Vagina (tissue), 2 donors: ENCODE results near the gene RAB4A. TPM values are rescaled to one million over a fixed set of nuclear protein-coding genes. Genes with fewer than 3 reads are reported as not detected.

ENCODE experiments used
- DNase-seq, 2 donors: peaks; one replicate each; pipeline ENCODE4 v3.0.0-alpha.2; 2017; ENCODE audit errors: extremely low spot score in 2 of 2
- H3K27ac ChIP-seq: fragments of 200-600 bp; sonication (generic); one replicate; pipeline ENCODE4 v1.5.1; 2019
- H3K27me3 ChIP-seq: fragments of 200-600 bp; sonication (generic); one replicate; pipeline ENCODE4 v1.5.1; 2019
- H3K36me3 ChIP-seq, 2 donors: fragments of 200-600 bp; sonication (generic); one replicate each; pipeline ENCODE4 v1.5.1; 2017 to 2019
- H3K4me1 ChIP-seq: fragments of 200-600 bp; sonication (generic); one replicate; pipeline ENCODE4 v1.5.1; 2019
- H3K4me3 ChIP-seq, 2 donors: fragments of 200-600 bp; sonication (generic); 1 replicate in 1 of 2; 2 replicates in 1 of 2; pipeline ENCODE4 v1.5.1; 2016 to 2019
- H3K9me3 ChIP-seq: fragments of 200-600 bp; sonication (generic); one replicate; pipeline ENCODE4 v1.5.1; 2019
- POLR2A ChIP-seq, 2 donors: fragments of 450-650 bp; IDR thresholded peaks; one replicate each; pipeline ENCODE4 v1.6.1; 2017; ENCODE audit warnings: antibody characterized with exemption in 2 of 2, mild to moderate bottlenecking in 2 of 2, moderate library complexity in 2 of 2
- POLR2AphosphoS5 ChIP-seq, 2 donors: sonication (generic); formaldehyde crosslinking; IDR thresholded peaks; one replicate each; pipeline ENCODE4 v1.9.0; 2017; ENCODE audit warnings: antibody characterized with exemption in 2 of 2, mild to moderate bottlenecking in 2 of 2, low read depth in 1 of 2; ENCODE audit not compliant: insufficient read depth in 1 of 2
- intact Hi-C: fragments of 100-400 bp; cut with DNase I; formaldehyde crosslinking; loops from one replicate; pipeline ENCODE4 v1.15.1; 2023
- total RNA-seq: library from RNA; depleted of rRNA; stranded (reverse); fragments of >200 nt; gene quantifications from one replicate; pipeline ENCODE4 v1.2.3, GENCODE V29; 2016
- TF ChIP-seq, protein P1 (sequence below), 3 experiments: fragments of 450-650 bp in 2 of 3; fragments of 200-600 bp in 1 of 3; sonication (generic) in 1 of 3; IDR thresholded peaks; one replicate each; pipeline ENCODE4 v1.5.1; 2017 to 2019; ENCODE audit warnings: antibody characterized with exemption in 3 of 3, mild to moderate bottlenecking in 2 of 3, moderate library complexity in 2 of 3

Gene RAB4A
- total RNA-seq, 1 donor from 2014 or later = 16.5 TPM

DNA sequence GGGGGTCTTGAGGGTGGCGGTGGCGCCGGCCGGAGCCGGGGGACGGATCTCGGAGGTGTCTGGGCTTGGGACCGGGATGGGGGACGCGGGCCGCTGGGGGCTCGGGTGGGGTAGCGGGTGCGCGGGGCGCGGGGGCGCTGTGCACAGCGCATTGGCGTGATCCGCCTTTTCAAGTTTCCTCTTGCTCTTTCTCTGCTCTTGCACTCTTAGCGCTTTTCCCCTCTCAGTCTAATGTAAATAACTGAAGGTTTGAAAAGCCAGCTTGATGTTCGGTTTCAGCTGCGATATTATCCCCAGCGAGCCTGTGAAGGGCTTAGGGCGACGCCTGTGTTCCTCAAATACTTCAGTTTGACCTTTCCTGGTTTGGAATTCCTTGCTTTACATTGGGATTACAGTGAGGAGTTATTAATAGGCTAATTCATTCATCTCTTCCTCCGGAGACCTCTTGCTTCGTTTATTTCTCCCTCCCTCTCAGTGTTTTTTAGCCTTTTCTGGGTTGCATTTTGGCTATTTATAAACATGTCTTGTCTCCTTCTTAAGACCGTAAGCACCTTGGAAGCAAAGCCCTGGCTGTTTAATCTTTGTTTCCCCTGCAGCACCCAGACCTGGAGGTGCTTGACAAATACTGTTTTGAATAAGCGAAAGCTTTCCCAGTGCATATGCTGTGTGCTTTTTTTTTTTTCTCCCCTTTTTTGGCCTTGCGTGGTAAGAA is 693 bp downstream of the RAB4A start:
- Histone ChIP-seq H3K4me3 (peak overlapping the region; percentile 58 to 98), H3K27ac (peak overlapping the region; percentile 61), H3K36me3 (no peaks in the 10 kb centered on the region), H3K27me3 (no peaks in the 10 kb centered on the region), H3K4me1 (peaks cover 38% of the 10 kb centered on the region), H3K9me3 (no peaks in the 10 kb centered on the region)
- no peak for DNase-seq
- TF ChIP-seq POLR2A (IDR thresholded peaks at IDR 0.05) (no peak), POLR2AphosphoS5 (IDR thresholded peaks at IDR 0.05; ENCODE audit: insufficient read depth in 1 of 2, low read depth in 1 of 2) (no peak)
- TF ChIP-seq, protein P1, sequence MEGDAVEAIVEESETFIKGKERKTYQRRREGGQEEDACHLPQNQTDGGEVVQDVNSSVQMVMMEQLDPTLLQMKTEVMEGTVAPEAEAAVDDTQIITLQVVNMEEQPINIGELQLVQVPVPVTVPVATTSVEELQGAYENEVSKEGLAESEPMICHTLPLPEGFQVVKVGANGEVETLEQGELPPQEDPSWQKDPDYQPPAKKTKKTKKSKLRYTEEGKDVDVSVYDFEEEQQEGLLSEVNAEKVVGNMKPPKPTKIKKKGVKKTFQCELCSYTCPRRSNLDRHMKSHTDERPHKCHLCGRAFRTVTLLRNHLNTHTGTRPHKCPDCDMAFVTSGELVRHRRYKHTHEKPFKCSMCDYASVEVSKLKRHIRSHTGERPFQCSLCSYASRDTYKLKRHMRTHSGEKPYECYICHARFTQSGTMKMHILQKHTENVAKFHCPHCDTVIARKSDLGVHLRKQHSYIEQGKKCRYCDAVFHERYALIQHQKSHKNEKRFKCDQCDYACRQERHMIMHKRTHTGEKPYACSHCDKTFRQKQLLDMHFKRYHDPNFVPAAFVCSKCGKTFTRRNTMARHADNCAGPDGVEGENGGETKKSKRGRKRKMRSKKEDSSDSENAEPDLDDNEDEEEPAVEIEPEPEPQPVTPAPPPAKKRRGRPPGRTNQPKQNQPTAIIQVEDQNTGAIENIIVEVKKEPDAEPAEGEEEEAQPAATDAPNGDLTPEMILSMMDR (IDR thresholded peaks at IDR 0.05) = no peak
- intact Hi-C loops = no loop called here

DNA sequence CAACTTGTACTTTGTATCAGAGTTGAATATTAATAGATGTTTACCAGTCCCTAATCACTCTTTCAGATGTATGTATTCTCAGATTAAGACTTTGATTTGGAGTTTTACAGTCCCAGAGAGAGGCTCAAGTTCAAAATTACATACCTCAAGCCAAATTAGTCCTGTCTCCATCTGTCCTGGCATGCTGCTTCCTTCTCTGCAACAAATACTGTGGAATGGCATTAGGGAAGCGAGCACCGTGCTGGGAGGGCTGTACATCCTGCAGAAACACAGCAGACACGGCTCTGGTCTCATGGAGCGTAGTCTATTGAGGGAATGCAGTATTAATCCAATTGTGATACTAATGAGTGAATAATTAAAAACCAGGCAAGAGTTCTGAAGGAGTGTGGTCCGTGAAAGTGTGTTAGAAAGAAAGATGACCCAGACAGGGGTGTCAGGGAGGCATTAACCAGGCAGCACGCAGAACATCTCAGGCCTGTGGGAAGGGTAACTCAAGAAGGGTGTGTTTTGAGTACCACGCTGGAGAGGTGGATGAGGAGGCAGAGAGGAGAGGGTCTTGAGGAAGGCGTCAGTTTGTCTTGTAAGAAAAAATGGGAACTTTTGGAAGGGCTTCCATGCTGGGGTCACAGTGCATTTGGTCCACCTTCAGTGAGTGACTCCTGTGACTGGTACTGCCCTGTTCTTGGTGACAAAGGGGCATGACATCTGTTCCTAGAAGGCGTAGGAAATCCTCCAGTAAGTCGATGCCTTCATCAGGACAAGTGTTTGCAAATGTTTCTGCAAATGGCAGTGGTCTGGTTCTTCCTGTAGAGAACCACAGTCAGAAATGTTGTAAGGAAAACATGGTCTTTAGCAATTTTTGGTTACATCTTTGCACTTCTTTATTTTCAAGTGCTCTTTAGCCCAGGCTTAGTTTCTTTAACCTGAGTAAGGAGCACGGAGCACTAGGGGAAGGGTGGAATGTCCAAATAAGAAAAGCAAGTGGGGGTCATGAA is 1.6 kb downstream of the RAB4A start:
- Histone ChIP-seq H3K27ac (peak overlapping the region; percentile 61), H3K4me3 (peak overlapping the region; percentile 58 to 98), H3K4me1 (peaks cover 38% of the 10 kb centered on the region), H3K9me3 (no peaks in the 10 kb centered on the region), H3K36me3 (no peaks in the 10 kb centered on the region), H3K27me3 (no peaks in the 10 kb centered on the region)
- intact Hi-C loops = no loop called here
- no peak for TF ChIP-seq POLR2A (IDR thresholded peaks at IDR 0.05)
- TF ChIP-seq, protein P1 (IDR thresholded peaks at IDR 0.05) = no peak
- TF ChIP-seq POLR2AphosphoS5 (IDR thresholded peaks at IDR 0.05; ENCODE audit: insufficient read depth in 1 of 2, low read depth in 1 of 2) = no peak
- DNase-seq = no peak

DNA sequence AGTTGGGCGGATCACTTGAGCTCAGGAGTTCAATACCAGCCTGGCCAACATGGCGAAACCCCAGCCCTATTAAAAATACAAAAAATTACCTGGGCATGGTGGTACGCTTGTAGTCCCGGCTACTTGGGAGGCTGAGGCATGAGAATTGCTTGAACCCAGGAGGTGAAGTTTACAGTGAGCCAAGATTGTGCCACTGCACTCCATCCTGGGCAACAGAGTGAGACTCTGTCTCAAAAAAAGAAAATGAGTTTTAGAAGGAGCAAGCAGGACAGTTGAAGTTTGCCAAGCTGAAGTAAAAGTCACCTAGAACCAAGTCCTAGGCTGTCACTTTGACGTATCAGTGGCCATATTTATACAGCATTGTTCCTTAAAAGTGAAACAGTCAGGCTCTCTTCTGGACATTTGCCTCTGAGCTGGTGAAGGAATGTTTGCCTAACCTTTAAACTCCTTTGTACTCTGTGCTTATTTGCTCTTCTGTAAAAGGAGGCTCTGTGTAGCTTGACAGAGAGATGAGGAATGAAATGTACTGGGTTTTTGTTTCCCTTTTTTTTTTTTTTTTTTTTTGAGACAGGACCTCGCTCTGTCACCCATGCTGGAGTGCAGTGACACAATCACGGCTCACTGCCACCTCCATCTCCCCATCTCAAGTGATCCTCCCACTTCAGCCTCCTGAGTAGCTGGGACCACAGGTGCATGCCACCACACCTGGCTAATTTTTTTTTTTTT is 2.8 kb downstream of the RAB4A start:
- Histone ChIP-seq H3K9me3 (no peaks in the 10 kb centered on the region), H3K4me3 (no peak overlapping the region), H3K4me1 (peaks cover 40% of the 10 kb centered on the region), H3K36me3 (no peaks in the 10 kb centered on the region), H3K27ac (no peak overlapping the region), H3K27me3 (no peaks in the 10 kb centered on the region)
- TF ChIP-seq, protein P1 (IDR thresholded peaks at IDR 0.05) = no peak
- TF ChIP-seq POLR2AphosphoS5 (IDR thresholded peaks at IDR 0.05; ENCODE audit: insufficient read depth in 1 of 2, low read depth in 1 of 2) (no peak), POLR2A (IDR thresholded peaks at IDR 0.05) (no peak)
- intact Hi-C loops = no loop called here
- DNase-seq = no peak

DNA sequence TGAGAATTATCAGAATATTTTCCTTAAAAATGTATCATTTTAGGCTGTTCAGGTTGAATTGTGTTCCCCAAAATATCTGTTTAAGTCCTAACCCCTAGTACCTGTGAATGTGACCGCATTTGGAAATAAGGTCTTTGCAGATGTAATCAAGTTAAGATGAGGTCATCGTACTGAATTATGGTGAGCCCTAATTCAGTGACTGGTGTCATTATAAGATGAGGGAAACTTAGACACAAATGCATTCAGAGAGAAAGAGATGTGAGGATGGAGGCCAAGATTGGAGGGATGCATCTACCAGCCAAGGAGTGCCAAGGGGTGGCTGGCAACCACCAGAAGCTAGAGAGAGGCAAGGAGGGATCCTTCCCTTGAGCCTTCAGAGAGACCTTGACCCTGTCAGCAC is 4.1 kb downstream of the RAB4A start:
- H3K4me3 ChIP-seq = no peak overlapping the region
- H3K4me1 ChIP-seq = peaks cover 48% of the 10 kb centered on the region
- no peak for TF ChIP-seq POLR2AphosphoS5 (IDR thresholded peaks at IDR 0.05; ENCODE audit: insufficient read depth in 1 of 2, low read depth in 1 of 2)
- TF ChIP-seq, protein P1 (IDR thresholded peaks at IDR 0.05) = no peak
- no peak for TF ChIP-seq POLR2A (IDR thresholded peaks at IDR 0.05)
- no peaks in the 10 kb centered on the region for H3K36me3 ChIP-seq
- no peak for DNase-seq
- H3K27me3 ChIP-seq = no peaks in the 10 kb centered on the region
- H3K27ac ChIP-seq = no peak overlapping the region
- intact Hi-C loops = no loop called here
- H3K9me3 ChIP-seq = no peaks in the 10 kb centered on the region
